Measurements from ENCODE around the gene APOC1.

The APOC1 gene

DNA sequence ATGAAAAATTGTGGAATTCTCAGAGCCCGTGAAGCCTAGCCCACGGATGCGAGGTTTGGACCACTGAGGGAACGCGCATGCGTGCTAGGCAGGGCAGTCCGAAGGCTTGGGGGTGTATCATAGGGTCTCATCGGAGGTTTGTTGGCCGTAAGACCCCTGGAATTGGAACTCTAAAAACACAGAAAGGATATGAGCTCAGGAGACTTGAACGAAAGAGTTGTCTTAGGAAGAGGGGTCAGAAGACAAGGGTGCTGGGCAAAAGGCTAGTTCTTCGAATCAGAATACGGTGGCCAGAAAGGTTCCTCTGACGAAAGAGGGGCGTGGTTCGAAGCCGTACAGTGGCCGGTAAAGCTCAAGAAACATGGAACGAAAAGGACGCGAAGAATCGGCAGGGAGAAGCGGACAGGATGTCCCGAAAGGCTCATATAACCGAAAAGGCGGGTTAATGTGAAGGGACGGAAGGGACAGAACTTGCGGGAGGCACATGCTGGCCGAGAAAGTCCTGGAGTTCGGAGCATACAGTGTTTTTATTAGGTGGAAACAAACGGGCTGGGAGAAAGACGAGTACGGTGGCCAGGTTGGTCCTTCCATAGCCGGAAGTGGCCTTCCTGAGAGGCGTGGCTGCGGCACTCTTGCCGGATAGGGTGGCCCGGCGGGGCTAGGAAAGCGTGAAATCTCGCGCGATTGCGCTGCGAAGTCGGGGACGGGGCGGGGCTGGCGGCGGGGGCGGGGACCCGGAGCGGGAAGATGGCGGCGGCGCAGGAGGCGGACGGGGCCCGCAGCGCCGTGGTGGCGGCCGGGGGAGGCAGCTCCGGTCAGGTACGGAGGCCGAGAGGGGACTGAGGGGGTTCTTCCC is 40.5 kb downstream of the APOC1 start, which contains the start of gene CLPTM1:
TSS of gene CLPTM1 (plus strand) at position 732 of the 856 bp plus-strand sequence. CDS start at position 748, 16 bp downstream.
- peak within 1 kb of the TSS; percentile 81 for H3K4me3 ChIP-seq
- TF ChIP-seq POLR2AphosphoS5 (IDR thresholded peaks at IDR 0.05; ENCODE audit: borderline replicate concordance, low read depth, low read length) (peak; percentile 93), EZH2 (IDR thresholded peaks at IDR 0.05) (no peak)

DNA sequence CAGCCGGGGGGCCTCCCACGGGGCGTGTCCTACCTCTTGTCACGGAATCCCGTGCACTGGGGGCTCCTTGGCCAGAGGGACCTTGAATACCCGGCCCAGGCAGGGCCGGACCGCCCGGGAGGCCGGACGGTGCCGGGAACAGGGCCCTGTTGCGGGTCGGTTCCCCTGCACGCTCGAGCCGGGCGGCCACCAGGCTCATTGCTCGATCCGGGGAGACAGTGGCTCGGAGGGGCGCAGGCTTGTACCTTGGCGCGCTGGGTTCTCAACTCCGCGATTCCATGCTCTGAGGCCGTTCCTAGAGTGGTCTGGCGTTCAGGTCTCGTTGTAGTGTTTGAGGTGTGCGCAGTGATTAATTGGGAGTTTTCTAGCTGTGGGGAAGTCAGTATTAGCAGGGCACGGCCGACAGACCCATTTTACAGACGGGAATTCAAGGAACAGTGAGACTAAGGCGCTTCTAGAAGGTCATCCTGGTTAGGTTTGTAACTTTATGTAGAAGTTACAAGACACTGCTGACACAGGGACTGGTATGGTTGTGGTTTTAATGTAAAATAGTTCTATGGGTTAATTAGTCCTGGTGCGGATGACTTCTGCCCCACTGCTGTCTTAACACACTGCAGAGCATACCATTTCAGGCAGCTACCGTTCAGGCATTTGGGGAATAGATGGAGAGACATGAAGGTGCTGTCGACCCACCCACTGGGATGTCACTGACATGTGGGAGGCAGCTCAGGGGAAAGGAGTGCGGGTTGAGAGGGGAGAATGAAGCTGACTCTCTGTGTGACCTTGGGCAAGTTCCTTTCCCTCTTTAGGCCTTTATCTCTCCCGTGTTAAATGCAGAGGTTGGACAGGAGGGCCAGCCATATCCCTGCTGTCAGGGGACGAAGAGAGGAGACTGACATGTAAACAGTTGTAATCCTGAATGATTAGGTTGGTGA is 41.4 kb downstream of the APOC1 start:
- Histone ChIP-seq H3K9ac (ENCODE audit: insufficient read length) (peak overlapping the region; percentile 98), H3K9me3 (ENCODE audit: low read depth, low read length) (no peaks in the 10 kb centered on the region), H3K4me3 (peak overlapping the region; percentile 81), H3K36me3 (ENCODE audit: insufficient read depth, low read length) (peaks cover 4% of the 10 kb centered on the region; the same call in 1 of the 2 replicates), H3K27ac (no peak overlapping the region)
- no peak for TF ChIP-seq EZH2 (IDR thresholded peaks at IDR 0.05)
- TF ChIP-seq POLR2AphosphoS5 (IDR thresholded peaks at IDR 0.05; ENCODE audit: borderline replicate concordance, low read depth, low read length), result no peak
- no peak for TF ChIP-seq FOXP2 (optimal IDR thresholded peaks at IDR 0.05; ENCODE audit: control extremely low read depth, extremely low read length, insufficient read depth)
- DNase-seq (ENCODE audit: low read depth, low spot score), result no peak

More for the DNA sequence above, 40.5 kb downstream of the APOC1 start, which contains the start of gene CLPTM1:
- no peaks in the 10 kb centered on the region; the same call in 1 of the 2 replicates for H3K36me3 ChIP-seq (ENCODE audit: insufficient read depth, low read length)
- no peaks in the 10 kb centered on the region for H3K9me3 ChIP-seq (ENCODE audit: low read depth, low read length)
- peak within 1 kb of the TSS; percentile 98 for H3K9ac ChIP-seq (ENCODE audit: insufficient read length)
- peak within 1 kb of the TSS; percentile 97 for H3K27ac ChIP-seq
- DNase-seq (ENCODE audit: low read depth, low spot score), result peak; percentile 89

DNA sequence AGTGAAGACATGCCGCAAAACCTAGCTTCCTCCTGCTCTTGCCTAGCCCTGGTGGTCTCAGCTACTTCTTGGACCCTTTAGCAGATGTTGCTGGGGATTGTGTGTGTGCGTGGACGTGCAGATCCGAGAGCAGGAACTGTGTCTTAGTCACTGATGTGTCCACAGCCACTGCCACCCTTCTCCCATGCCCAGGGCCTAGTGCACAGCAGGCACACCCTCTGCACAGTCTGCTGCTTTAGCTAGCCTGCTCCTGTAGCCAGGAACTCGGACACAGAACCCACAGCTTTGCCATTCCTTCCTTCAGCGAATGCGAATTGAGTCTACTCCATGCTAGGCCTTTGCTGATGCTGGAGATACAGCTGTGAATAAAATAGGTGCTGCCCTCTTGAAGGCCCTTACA is 43.1 kb downstream of the APOC1 start:
- no peak overlapping the region for H3K4me3 ChIP-seq
- H3K36me3 ChIP-seq (ENCODE audit: insufficient read depth, low read length), result peaks cover 14% of the 10 kb centered on the region; the same call in 1 of the 2 replicates
- TF ChIP-seq EZH2 (IDR thresholded peaks at IDR 0.05) (no peak), POLR2AphosphoS5 (IDR thresholded peaks at IDR 0.05; ENCODE audit: borderline replicate concordance, low read depth, low read length) (no peak), FOXP2 (optimal IDR thresholded peaks at IDR 0.05; ENCODE audit: control extremely low read depth, extremely low read length, insufficient read depth) (no peak)
- no peaks in the 10 kb centered on the region for H3K9me3 ChIP-seq (ENCODE audit: low read depth, low read length)
- H3K9ac ChIP-seq (ENCODE audit: insufficient read length), result peak overlapping the region; percentile 98
- no peak for DNase-seq (ENCODE audit: low read depth, low spot score)
- H3K27ac ChIP-seq, result no peak overlapping the region

DNA sequence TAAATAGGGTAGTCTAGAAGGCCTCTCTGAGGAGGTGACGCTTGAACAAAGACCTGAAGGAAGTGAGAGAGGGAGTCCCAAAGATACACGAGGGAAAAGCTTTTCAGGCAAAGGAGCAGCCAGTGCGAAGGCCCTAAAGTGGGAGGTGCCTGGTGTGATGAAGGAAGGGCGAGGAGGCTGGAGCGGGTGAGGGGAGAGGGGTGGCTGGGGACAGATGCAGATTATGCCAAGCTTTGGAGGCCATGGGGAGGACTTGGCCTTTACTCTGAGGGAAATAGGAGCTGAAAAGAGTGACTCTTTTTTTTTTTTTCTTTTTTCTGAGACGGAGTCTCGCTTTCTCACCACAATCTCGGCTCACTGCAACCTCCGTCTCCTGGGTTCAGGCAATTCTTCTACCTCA is 43.7 kb downstream of the APOC1 start:
- no peak overlapping the region for H3K4me3 ChIP-seq
- H3K9ac ChIP-seq (ENCODE audit: insufficient read length), result no peak overlapping the region
- H3K36me3 ChIP-seq (ENCODE audit: insufficient read depth, low read length), result peaks cover 15% of the 10 kb centered on the region; the same call in 1 of the 2 replicates
- no peak overlapping the region for H3K27ac ChIP-seq
- TF ChIP-seq EZH2 (IDR thresholded peaks at IDR 0.05), result no peak
- H3K9me3 ChIP-seq (ENCODE audit: low read depth, low read length), result no peaks in the 10 kb centered on the region
- DNase-seq (ENCODE audit: low read depth, low spot score), result no peak

DNA sequence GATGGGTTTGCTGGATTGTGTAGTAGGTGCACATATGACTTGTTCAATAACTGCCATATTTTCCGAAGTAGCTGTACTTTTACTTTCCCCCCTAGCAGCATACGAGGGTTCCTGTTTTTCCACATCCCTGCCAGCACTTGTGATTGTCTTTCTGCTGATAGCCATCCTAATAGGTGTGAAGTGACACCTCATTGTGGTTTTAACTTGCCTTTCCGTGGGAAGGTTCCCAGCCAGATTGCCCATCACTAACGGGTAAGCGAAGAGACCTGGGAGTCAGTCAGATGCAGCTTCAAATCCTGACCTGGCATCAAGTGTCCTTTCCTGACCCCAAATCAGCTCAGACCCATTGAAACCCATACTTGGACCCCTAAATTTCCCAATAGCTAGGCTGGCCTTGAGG is 45.3 kb downstream of the APOC1 start:
- H3K9ac ChIP-seq (ENCODE audit: insufficient read length), result no peak overlapping the region
- DNase-seq (ENCODE audit: low read depth, low spot score), result no peak
- no peaks in the 10 kb centered on the region for H3K9me3 ChIP-seq (ENCODE audit: low read depth, low read length)
- peaks cover 18% of the 10 kb centered on the region; the same call in 1 of the 2 replicates for H3K36me3 ChIP-seq (ENCODE audit: insufficient read depth, low read length)
- H3K27ac ChIP-seq, result no peak overlapping the region
- no peak for TF ChIP-seq EZH2 (IDR thresholded peaks at IDR 0.05)
- TF ChIP-seq FOXP2 (optimal IDR thresholded peaks at IDR 0.05; ENCODE audit: control extremely low read depth, extremely low read length, insufficient read depth), result no peak
- no peak for TF ChIP-seq POLR2AphosphoS5 (IDR thresholded peaks at IDR 0.05; ENCODE audit: borderline replicate concordance, low read depth, low read length)
- no peak overlapping the region for H3K4me3 ChIP-seq

DNA sequence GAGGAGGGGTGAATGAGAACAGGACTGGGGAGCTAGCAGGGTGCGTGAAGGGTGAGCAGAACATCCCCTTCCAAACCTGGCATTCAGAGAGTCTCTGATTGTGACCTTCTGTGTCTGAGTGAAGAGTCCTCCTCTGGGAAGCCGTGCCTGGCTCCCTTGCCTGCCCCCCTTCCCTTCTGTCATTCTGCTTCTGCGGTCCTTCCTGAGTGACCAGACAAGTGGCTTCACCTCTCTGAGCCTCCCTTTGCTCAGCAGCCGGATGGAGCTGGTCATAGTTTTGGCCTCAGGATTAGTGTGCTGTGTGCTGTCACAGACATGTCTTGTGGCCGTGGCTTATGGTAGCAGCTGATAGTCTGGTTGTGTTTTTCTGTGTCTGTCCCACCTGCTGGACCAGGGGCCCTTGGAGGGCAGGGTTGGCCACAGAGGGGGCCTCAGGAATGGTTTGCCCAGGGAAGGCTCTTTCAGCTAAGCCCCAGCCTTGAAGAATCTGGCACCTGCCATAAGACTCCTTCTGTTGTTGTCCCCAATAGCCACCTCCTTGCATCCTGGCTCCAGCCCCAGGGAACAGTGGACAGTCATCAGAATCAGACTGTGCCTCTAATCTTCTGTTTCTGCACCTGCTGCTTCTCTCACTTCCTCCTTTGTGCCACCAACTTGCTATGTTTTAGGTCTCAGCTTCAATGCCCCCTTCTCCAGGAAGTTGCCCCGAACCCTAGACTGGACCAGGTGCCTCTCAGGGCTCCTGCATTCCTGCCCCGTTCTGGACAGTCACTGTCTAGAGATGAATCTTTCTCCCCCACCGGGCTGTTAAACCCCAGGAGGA is 46.7 kb downstream of the APOC1 start:
- Histone ChIP-seq H3K9me3 (ENCODE audit: low read depth, low read length) (no peaks in the 10 kb centered on the region), H3K9ac (ENCODE audit: insufficient read length) (no peak overlapping the region), H3K27ac (no peak overlapping the region), H3K36me3 (ENCODE audit: insufficient read depth, low read length) (peaks cover 21% of the 10 kb centered on the region; the same call in 1 of the 2 replicates), H3K4me3 (no peak overlapping the region)
- no peak for DNase-seq (ENCODE audit: low read depth, low spot score)
- TF ChIP-seq EZH2 (IDR thresholded peaks at IDR 0.05) (no peak), FOXP2 (optimal IDR thresholded peaks at IDR 0.05; ENCODE audit: control extremely low read depth, extremely low read length, insufficient read depth) (no peak), POLR2AphosphoS5 (IDR thresholded peaks at IDR 0.05; ENCODE audit: borderline replicate concordance, low read depth, low read length) (no peak)

DNA sequence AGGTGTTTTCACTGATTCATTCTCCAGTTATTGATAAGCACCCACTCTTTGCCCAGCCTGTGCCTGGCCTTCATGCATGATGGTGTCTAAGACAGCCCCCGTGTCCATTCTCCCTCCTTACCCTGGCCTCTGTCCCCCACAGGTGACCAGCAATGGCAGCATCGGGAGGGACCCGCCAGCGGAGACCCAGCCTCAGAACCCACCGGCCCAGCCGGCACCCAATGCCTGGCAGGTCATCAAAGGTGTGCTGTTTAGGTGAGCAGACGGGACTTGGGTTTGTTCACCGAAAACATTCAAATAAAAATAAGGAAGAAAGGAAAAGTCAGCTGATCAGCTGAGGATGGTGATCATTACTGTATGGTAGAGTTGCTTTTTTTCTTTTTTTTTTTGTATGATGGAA is 47.4 kb downstream of the APOC1 start:
- Histone ChIP-seq H3K36me3 (ENCODE audit: insufficient read depth, low read length) (peaks cover 21% of the 10 kb centered on the region; the same call in 1 of the 2 replicates), H3K27ac (no peak overlapping the region), H3K4me3 (no peak overlapping the region), H3K9ac (ENCODE audit: insufficient read length) (no peak overlapping the region), H3K9me3 (ENCODE audit: low read depth, low read length) (no peaks in the 10 kb centered on the region)
- no peak for TF ChIP-seq POLR2AphosphoS5 (IDR thresholded peaks at IDR 0.05; ENCODE audit: borderline replicate concordance, low read depth, low read length)
- no peak for DNase-seq (ENCODE audit: low read depth, low spot score)
